ENCODE measurements around the gene BOK. TPM values are rescaled to one million over a fixed set of nuclear protein-coding genes. Genes with fewer than 3 reads are reported as not detected.

BOK gene
- total and polyA plus RNA-seq, 10 of the 15 experiments (the other 5 are each of a cell fraction or from before 2014, with no cell fraction given): 0.04 to 0.15 (median 0.12) TPM; not detected in 7

DNA sequence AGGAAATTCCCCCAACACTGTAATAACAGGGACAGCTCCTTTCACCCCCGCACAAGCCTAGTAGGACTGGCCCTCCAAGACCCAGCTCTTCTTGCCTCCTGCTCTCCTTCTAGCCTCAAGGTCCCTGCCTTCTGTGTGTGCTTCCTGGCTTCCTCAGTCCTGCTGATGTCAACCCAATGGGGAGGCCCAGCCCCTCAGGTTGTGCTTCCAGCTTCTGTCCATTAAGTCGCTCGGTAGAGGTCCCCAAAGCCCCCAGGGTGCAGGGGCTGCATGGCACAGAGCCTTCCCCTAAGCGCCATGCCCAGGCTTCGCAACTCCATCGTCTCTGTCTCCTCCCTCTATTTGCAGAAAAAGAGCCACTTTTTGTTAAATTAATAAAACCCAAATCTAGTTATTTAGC lies 39.0 kb downstream of the BOK start (continued):
- TF ChIP-seq, protein P1, sequence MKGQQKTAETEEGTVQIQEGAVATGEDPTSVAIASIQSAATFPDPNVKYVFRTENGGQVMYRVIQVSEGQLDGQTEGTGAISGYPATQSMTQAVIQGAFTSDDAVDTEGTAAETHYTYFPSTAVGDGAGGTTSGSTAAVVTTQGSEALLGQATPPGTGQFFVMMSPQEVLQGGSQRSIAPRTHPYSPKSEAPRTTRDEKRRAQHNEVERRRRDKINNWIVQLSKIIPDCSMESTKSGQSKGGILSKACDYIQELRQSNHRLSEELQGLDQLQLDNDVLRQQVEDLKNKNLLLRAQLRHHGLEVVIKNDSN (IDR thresholded peaks at IDR 0.05; ENCODE audit: borderline replicate concordance, extremely low read length, insufficient read depth, low read depth, low read length): no peak
- TF ChIP-seq USF2 (IDR thresholded peaks at IDR 0.05; ENCODE audit: borderline replicate concordance, low read depth, low read length) (no peak), IRF4 (IDR thresholded peaks at IDR 0.05; ENCODE audit: low read depth, low read length) (no peak), ATF7 (IDR thresholded peaks at IDR 0.05; ENCODE audit: low read depth) (no peak), NFYA (IDR thresholded peaks at IDR 0.05; ENCODE audit: borderline replicate concordance, low read depth, low read length) (no peak)

- BruUV-seq (replicated peaks): no TSS peak
Measured at GRCh38 chr2:241598061-241598460, 39.5 kb downstream of the BOK start.

More at GRCh38 chr2:241598061-241598460, 39.5 kb downstream of the BOK start:
- Histone ChIP-seq H3K36me3 (ENCODE audit: control insufficient read depth in 2 of 2, insufficient read depth in 2 of 2, low read length in 1 of 2) (peaks cover 10 to 17% of the 10 kb centered on the region in 2 experiments), H3K79me2 (ENCODE audit: control insufficient read depth, insufficient read depth, low read length) (no peaks in the 10 kb centered on the region), H3K4me1 (ENCODE audit: control insufficient read depth, insufficient read depth, low read length) (no peaks in the 10 kb centered on the region), H4K20me1 (ENCODE audit: control insufficient read depth, insufficient read depth) (no peaks in the 10 kb centered on the region), H2AFZ (ENCODE audit: control insufficient read depth, low read depth, low read length) (no peak overlapping the region), H3K9ac (ENCODE audit: control insufficient read depth, insufficient read depth, low read length) (no peak overlapping the region), H3K4me2 (ENCODE audit: control insufficient read depth, insufficient read depth) (no peak overlapping the region), H3K9me3 (replicated peaks; ENCODE audit: control insufficient read depth, insufficient read depth, low read length) (no peaks in the 10 kb centered on the region), H3K27ac (ENCODE audit: control insufficient read depth, insufficient read depth) (no peak overlapping the region), H3K4me3 (no peak overlapping the region), H3K27me3 (replicated peaks in 1 of 2; ENCODE audit: control insufficient read depth in 2 of 2, insufficient read depth in 2 of 2, low read length in 1 of 2) (no peaks in the 10 kb centered on the region)
- ChIA-PET CTCF (interaction anchor here (0.6 to 1.7 kb wide), 9 partner anchors 12 to 488 kb away, joined by 3 to 7 read pairs (median 3); no protein-coding TSS in a partner anchor), RAD21 (ENCODE audit: unreplicated experiment) (interaction anchor here (1.0 kb wide), 1 partner anchor 82 kb away, joined by 3 read pairs; no protein-coding TSS in a partner anchor), POLR2A (no interaction called here), SMC1A (ENCODE audit: uncharacterized antibody, unreplicated experiment) (interaction anchor here (0.7 kb wide), 1 partner anchor 16 kb away, joined by 3 read pairs; no protein-coding TSS in a partner anchor)
- intact Hi-C loops (cut with micrococcal nuclease; ENCODE audit: unreplicated experiment) (no loop called here), in situ Hi-C loops (cut with MboI) (no loop called here)
- no peak for DNase-seq (ENCODE audit: low read depth, low spot score)
- 96% methylated on average over 5 of the region's 5 CpGs for WGBS (ENCODE audit: insufficient coverage, insufficient replicate concordance, low lambda C conversion rate, missing lambda C conversion rate)
- TF ChIP-seq TAF1 (IDR thresholded peaks at IDR 0.05; ENCODE audit: borderline replicate concordance, low read depth, low read length) (no peak), NKRF (conservative IDR thresholded peaks at IDR 0.05) (no peak), MEF2B (IDR thresholded peaks at IDR 0.05; ENCODE audit: partially characterized antibody, poor library complexity, severe bottlenecking) (no peak), KLF5 (IDR thresholded peaks at IDR 0.05; ENCODE audit: partially characterized antibody) (no peak), MTA2 (IDR thresholded peaks at IDR 0.05; ENCODE audit: low read depth) (no peak), SIN3A (IDR thresholded peaks at IDR 0.05; ENCODE audit: low read depth, low read length) (no peak), KDM1A (IDR thresholded peaks at IDR 0.05; ENCODE audit: borderline replicate concordance) (no peak), IKZF2 (IDR thresholded peaks at IDR 0.05) (no peak), ZNF622 (IDR thresholded peaks at IDR 0.05) (no peak), RELB (IDR thresholded peaks at IDR 0.05; ENCODE audit: low read depth) (no peak), MTA3 (IDR thresholded peaks at IDR 0.05; ENCODE audit: borderline replicate concordance, low read length) (no peak)
- TF ChIP-seq, protein P2, sequence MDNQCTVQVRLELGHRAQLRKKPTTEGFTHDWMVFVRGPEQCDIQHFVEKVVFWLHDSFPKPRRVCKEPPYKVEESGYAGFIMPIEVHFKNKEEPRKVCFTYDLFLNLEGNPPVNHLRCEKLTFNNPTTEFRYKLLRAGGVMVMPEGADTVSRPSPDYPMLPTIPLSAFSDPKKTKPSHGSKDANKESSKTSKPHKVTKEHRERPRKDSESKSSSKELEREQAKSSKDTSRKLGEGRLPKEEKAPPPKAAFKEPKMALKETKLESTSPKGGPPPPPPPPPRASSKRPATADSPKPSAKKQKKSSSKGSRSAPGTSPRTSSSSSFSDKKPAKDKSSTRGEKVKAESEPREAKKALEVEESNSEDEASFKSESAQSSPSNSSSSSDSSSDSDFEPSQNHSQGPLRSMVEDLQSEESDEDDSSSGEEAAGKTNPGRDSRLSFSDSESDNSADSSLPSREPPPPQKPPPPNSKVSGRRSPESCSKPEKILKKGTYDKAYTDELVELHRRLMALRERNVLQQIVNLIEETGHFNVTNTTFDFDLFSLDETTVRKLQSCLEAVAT (IDR thresholded peaks at IDR 0.05): no peak
- no peak for FAIRE-seq
- ATAC-seq: no peak

Measured in GM12878 (cell line).